ENCODE measurements around the gene LBH.
"Not testable (repeated sequence)": the region's sequence is repeated elsewhere in the genome, so short reads cannot be mapped to it uniquely, and the experiment has no call there.

The LBH gene

GRCh38 chr2:30259071-30259470 lies 27.7 kb downstream of the LBH start:
- DNase-seq, result no peak

GRCh38 chr2:30259827-30260679 lies 28.7 kb downstream of the LBH start:
- no peak for DNase-seq

- no peak for DNase-seq
These were observed 29.6 kb downstream of the LBH start for GRCh38 chr2:30260941-30261340.

- no peak for DNase-seq
These were observed 30.4 kb downstream of the LBH start for GRCh38 chr2:30261695-30262211.

GRCh38 chr2:30262716-30263309 lies 31.5 kb downstream of the LBH start:
- DNase-seq, result no peak

- DNase-seq, result no peak
These were observed 32.9 kb downstream of the LBH start for GRCh38 chr2:30264274-30264673.

- no peak for DNase-seq
These were observed 34.0 kb downstream of the LBH start for GRCh38 chr2:30265052-30266015.

GRCh38 chr2:30266051-30266621 lies 34.8 kb downstream of the LBH start:
- DNase-seq, result peak; percentile 41

- no peak for DNase-seq
These were observed 35.4 kb downstream of the LBH start for GRCh38 chr2:30266705-30267104.

- DNase-seq, result no peak
These were observed 36.0 kb downstream of the LBH start for GRCh38 chr2:30267161-30267975.

- no peak for DNase-seq
These were observed 37.0 kb downstream of the LBH start for GRCh38 chr2:30268296-30268871.

- DNase-seq, result not testable (repeated sequence)
These were observed 37.9 kb downstream of the LBH start for GRCh38 chr2:30269114-30269770.

GRCh38 chr2:30269771-30270145 lies 38.4 kb downstream of the LBH start:
- no peak for DNase-seq

GRCh38 chr2:30270166-30270565 lies 38.8 kb downstream of the LBH start:
- no peak for DNase-seq

- DNase-seq, result no peak
These were observed 40.0 kb downstream of the LBH start for GRCh38 chr2:30271301-30271700.

GRCh38 chr2:30272286-30272685 lies 41.0 kb downstream of the LBH start:
- no peak for DNase-seq

GRCh38 chr2:30272761-30273573 lies 41.6 kb downstream of the LBH start:
- no peak for DNase-seq

- no peak for DNase-seq
These were observed 42.2 kb downstream of the LBH start for GRCh38 chr2:30273574-30273929.

- no peak for DNase-seq
These were observed 43.9 kb downstream of the LBH start for GRCh38 chr2:30275256-30275655.

- DNase-seq, result no peak
These were observed 45.1 kb downstream of the LBH start for GRCh38 chr2:30276455-30276911.

Data from activated CD4-positive, alpha-beta T cell treated with anti-CD3 and anti-CD28 coated beads for 1 hour (primary cell).